HG02588 (cell line): ENCODE measurements around the gene CERS1.

Source experiments
- ATAC-seq: cut with Tn5 transposase; IDR thresholded peaks from one replicate; pipeline ENCODE4 v1.9.1; 2021; ENCODE audit warnings: mild to moderate bottlenecking, moderate library complexity; ENCODE audit not compliant: unreplicated experiment

Gene CERS1

GRCh38 chr19:18841400-18841799 is 54.6 kb downstream of the CERS1 start:
- no peak for ATAC-seq

- no peak for ATAC-seq
These were observed 55.4 kb downstream of the CERS1 start for GRCh38 chr19:18840288-18841267.

GRCh38 chr19:18839465-18840287 is 56.3 kb downstream of the CERS1 start:
- ATAC-seq, result no peak

- ATAC-seq, result no peak
These were observed 61.3 kb downstream of the CERS1 start for GRCh38 chr19:18834644-18834984.

GRCh38 chr19:18833849-18834643 is 61.9 kb downstream of the CERS1 start:
- ATAC-seq, result no peak

- ATAC-seq, result no peak
These were observed 62.8 kb downstream of the CERS1 start for GRCh38 chr19:18833141-18833476.

- peak; percentile 33 for ATAC-seq
These were observed 63.4 kb downstream of the CERS1 start for GRCh38 chr19:18832306-18833140.

GRCh38 chr19:18831524-18832305 is 64.2 kb downstream of the CERS1 start, which contains the start of gene UPF1:
TSS of gene UPF1 (plus strand) at chr19:18831959. CDS start at chr19:18832210, 251 bp downstream.
- ATAC-seq, result peak; percentile 75

- no peak for ATAC-seq
These were observed 65.5 kb downstream of the CERS1 start for GRCh38 chr19:18830488-18830887.

GRCh38 chr19:18828786-18829185 is 67.2 kb downstream of the CERS1 start:
- no peak for ATAC-seq
